H4 (cell line): Measurements from ENCODE around the gene CTTN. TPM values are rescaled to one million over a fixed set of nuclear protein-coding genes. Genes with fewer than 3 reads are reported as not detected.

Source experiments
- DNase-seq: peaks from one replicate; pipeline ENCODE4 v3.0.0-alpha.2; 2015; ENCODE audit warnings: low spot score
- total RNA-seq: library from RNA; depleted of rRNA; stranded (reverse); fragments of >200 nt; shearing (Covaris generic); gene quantifications from 2 replicates; pipeline ENCODE4 v1.2.3, GENCODE V29; 2014; rRNA removed

Gene CTTN
- total RNA-seq, 1 experiment from 2014 or later: 118 TPM

GRCh38 chr11:70473873-70474690, 75.8 kb downstream of the CTTN start:
- DNase-seq: no peak

- no peak for DNase-seq
Measured at GRCh38 chr11:70474710-70475109, 76.4 kb downstream of the CTTN start.

- no peak for DNase-seq
Measured at GRCh38 chr11:70476669-70477068, 78.3 kb downstream of the CTTN start.

GRCh38 chr11:70477176-70477575, 78.8 kb downstream of the CTTN start:
- DNase-seq: no peak

- DNase-seq: no peak
Measured at GRCh38 chr11:70477609-70478008, 79.3 kb downstream of the CTTN start.

GRCh38 chr11:70478166-70478890, 80.0 kb downstream of the CTTN start:
- DNase-seq: no peak

GRCh38 chr11:70480711-70481110, 82.4 kb downstream of the CTTN start:
- DNase-seq: no peak

- DNase-seq: no peak
Measured at GRCh38 chr11:70481625-70482528, 83.5 kb downstream of the CTTN start.

- no peak for DNase-seq
Measured at GRCh38 chr11:70482529-70482917, 84.2 kb downstream of the CTTN start.

- DNase-seq: peak; percentile 67
Measured at GRCh38 chr11:70483077-70483861, 84.9 kb downstream of the CTTN start.

- DNase-seq: no peak
Measured at GRCh38 chr11:70483917-70484316, 85.6 kb downstream of the CTTN start.

- DNase-seq: no peak
Measured at GRCh38 chr11:70485326-70486025, 87.1 kb downstream of the CTTN start.

GRCh38 chr11:70486026-70486415, 87.7 kb downstream of the CTTN start:
- no peak for DNase-seq

Other genes with a start within 250 kb of the CTTN start
- gene FADD, start 195.2 kb upstream of the CTTN start, total RNA-seq: 23.2 and 35.2 TPM in 2 replicates
- 14.8 and 17.6 TPM in 2 replicates for gene PPFIA1, start 127.8 kb upstream of the CTTN start, total RNA-seq